Stomach (tissue), 9 donors: ENCODE results near the gene SLN. TPM values are rescaled to one million over a fixed set of nuclear protein-coding genes. Genes with fewer than 3 reads are reported as not detected.

Source experiments
- DNase-seq, 2 donors: peaks; one replicate each; pipeline versions ENCODE4 v3.0.0 to v3.0.0-alpha.2; 2013 to 2019
- H3K27ac ChIP-seq, 5 donors: fragments of 200-600 bp in 4 of 5; sonication (generic) in 4 of 5; one replicate each; pipeline ENCODE4 v1.5.1; 2013 to 2019; ENCODE audit warnings: mild to moderate bottlenecking in 1 of 5, moderate library complexity in 1 of 5
- H3K27me3 ChIP-seq, 3 donors: fragments of 200-600 bp; sonication (generic); one replicate each; pipeline ENCODE4 v1.5.1; 2017 to 2019; ENCODE audit warnings: mixed run types in 1 of 3
- H3K36me3 ChIP-seq, 4 donors: fragments of 200-600 bp; sonication (generic); 1 replicate in 3 of 4; 2 replicates in 1 of 4; pipeline ENCODE4 v1.5.1; 2016 to 2019
- H3K4me1 ChIP-seq, 4 donors: fragments of 200-600 bp; sonication (generic); one replicate each; pipeline ENCODE4 v1.5.1; 2016 to 2019
- H3K4me3 ChIP-seq, 4 donors: fragments of 200-600 bp; sonication (generic) in 3 of 4; one replicate each; pipeline ENCODE4 v1.5.1; 2016 to 2019; ENCODE audit warnings: mild to moderate bottlenecking in 1 of 4
- H3K9me3 ChIP-seq, 4 donors: fragments of 200-600 bp; sonication (generic); one replicate each; pipeline ENCODE4 v1.5.1; 2016 to 2019
- CTCF ChIP-seq, 7 experiments: fragments of 450-650 bp in 4 of 7; fragments of 200-600 bp in 3 of 7; sonication (generic) in 3 of 7; IDR thresholded peaks; one replicate each; pipeline ENCODE4 v1.5.1; 2016 to 2019; ENCODE audit warnings: antibody characterized with exemption in 7 of 7, control low read depth in 2 of 7, mild to moderate bottlenecking in 1 of 7
- EP300 ChIP-seq: sonication (generic); formaldehyde crosslinking; IDR thresholded peaks from one replicate; pipeline ENCODE4 v1.6.1; 2017; ENCODE audit warnings: antibody characterized with exemption
- POLR2A ChIP-seq, 4 donors: fragments of 450-650 bp; IDR thresholded peaks; one replicate each; pipeline ENCODE4 v1.6.1; 2016; ENCODE audit warnings: antibody characterized with exemption in 4 of 4, control low read depth in 2 of 4, mild to moderate bottlenecking in 1 of 4, moderate library complexity in 1 of 4
- POLR2AphosphoS5 ChIP-seq, 3 donors: sonication (generic); formaldehyde crosslinking; IDR thresholded peaks; one replicate each; pipeline ENCODE4 v1.6.1; 2016; ENCODE audit warnings: antibody characterized with exemption in 3 of 3
- WGBS, 5 donors: extraction: QIAGEN DNeasy Blood & Tissue Kit in 3 of 5; methylation state at CpG; one replicate each; pipeline versions ENCODE4 v1.1.5 to v1.1.7; 2013 to 2018; 5-methylcytosine and 5-hydroxymethylcytosine counted together
- intact Hi-C: fragments of 100-400 bp; cut with DNase I; formaldehyde crosslinking; loops from one replicate; pipeline ENCODE4 v1.15.1; 2023; ENCODE audit warnings: low total_unique reads
- polyA plus RNA-seq, 3 donors: library from polyadenylated mRNA; stranded (reverse); fragments of 200-250 nt; gene quantifications; one replicate each; pipeline ENCODE4 v1.2.3, GENCODE V29; 2013
- total RNA-seq, 5 donors: library from RNA; depleted of rRNA; stranded (reverse); fragments of >200 nt; gene quantifications; one replicate each; pipeline versions ENCODE4 v1.1.0 to v1.2.3, GENCODE V29; 2014 to 2016
- donor health status: healthy with polysubstance abuse.
- donor health status: Bipolar disorder and iron deficiency.
- donor health status: healthy.

The SLN gene
- total and polyA plus RNA-seq, 8 donors = 5.3 TPM; not detected in 7

GRCh38 chr11:107699371-107700285, 12.2 kb downstream of the SLN start:
- intact Hi-C loops = no loop called here
- Histone ChIP-seq H3K27me3 (peaks cover 0 to 7% (median 0%) of the 10 kb centered on the region in 3 donors), H3K4me3 (no peak overlapping the region), H3K4me1 (no peaks in the 10 kb centered on the region), H3K27ac (no peak overlapping the region), H3K9me3 (no peaks in the 10 kb centered on the region), H3K36me3 (no peaks in the 10 kb centered on the region)
- TF ChIP-seq POLR2AphosphoS5 (IDR thresholded peaks at IDR 0.05) (no peak), EP300 (no peak), CTCF (IDR thresholded peaks at IDR 0.05) (no peak), POLR2A (IDR thresholded peaks at IDR 0.05) (no peak)
- WGBS, 5 donors = 77 to 82% (median 80%) methylated on average over 15 of the region's 15 CpGs
- no peak for DNase-seq

GRCh38 chr11:107697291-107697690, 14.6 kb downstream of the SLN start:
- no peaks in the 10 kb centered on the region for H3K4me1 ChIP-seq
- no peak for DNase-seq
- TF ChIP-seq CTCF (IDR thresholded peaks at IDR 0.05) = no peak
- no peak for TF ChIP-seq EP300
- no peak for TF ChIP-seq POLR2A (IDR thresholded peaks at IDR 0.05)
- no peak for TF ChIP-seq POLR2AphosphoS5 (IDR thresholded peaks at IDR 0.05)
- no peaks in the 10 kb centered on the region for H3K9me3 ChIP-seq
- peaks cover 0 to 10% (median 0%) of the 10 kb centered on the region in 3 donors for H3K27me3 ChIP-seq
- H3K4me3 ChIP-seq = no peak overlapping the region
- intact Hi-C loops = no loop called here
- no peak overlapping the region for H3K27ac ChIP-seq
- 77 to 88% (median 82%) methylated on average over 6 of the region's 6 CpGs for WGBS, 5 donors
- no peaks in the 10 kb centered on the region for H3K36me3 ChIP-seq

GRCh38 chr11:107696140-107696539, 15.7 kb downstream of the SLN start:
- no peak for DNase-seq
- intact Hi-C loops = no loop called here
- WGBS, 5 donors = 21 to 30% (median 28%) methylated on average over 1 of the region's 1 CpG
- TF ChIP-seq CTCF (IDR thresholded peaks at IDR 0.05) (no peak), POLR2A (IDR thresholded peaks at IDR 0.05) (no peak), POLR2AphosphoS5 (IDR thresholded peaks at IDR 0.05) (no peak), EP300 (no peak)
- Histone ChIP-seq H3K27me3 (peaks cover 0 to 14% (median 0%) of the 10 kb centered on the region in 3 donors), H3K27ac (no peak overlapping the region), H3K4me3 (no peak overlapping the region), H3K36me3 (no peaks in the 10 kb centered on the region), H3K4me1 (no peaks in the 10 kb centered on the region), H3K9me3 (no peaks in the 10 kb centered on the region)

GRCh38 chr11:107695446-107695845, 16.4 kb downstream of the SLN start:
- no peaks in the 10 kb centered on the region for H3K4me1 ChIP-seq
- WGBS, 5 donors = 63 to 72% (median 69%) methylated on average over 1 of the region's 1 CpG
- DNase-seq = no peak
- no peak overlapping the region for H3K4me3 ChIP-seq
- H3K27me3 ChIP-seq = peaks cover 0 to 14% (median 0%) of the 10 kb centered on the region in 3 donors
- H3K36me3 ChIP-seq = no peaks in the 10 kb centered on the region
- H3K9me3 ChIP-seq = no peaks in the 10 kb centered on the region
- TF ChIP-seq EP300 (no peak), CTCF (IDR thresholded peaks at IDR 0.05) (no peak), POLR2AphosphoS5 (IDR thresholded peaks at IDR 0.05) (no peak), POLR2A (IDR thresholded peaks at IDR 0.05) (no peak)
- no peak overlapping the region for H3K27ac ChIP-seq
- intact Hi-C loops = no loop called here
